NCI-H128 (cell line): ENCODE results near the gene ANKDD1A.

Source experiments
- DNase-seq: peaks from one replicate; lab custom pipeline; 2025; ENCODE audit not compliant: unreplicated experiment; lab: John Stamatoyannopoulos, UW

ANKDD1A gene

GRCh38 chr15:64921711-64922110, 10.0 kb downstream of the ANKDD1A start:
- no peak for DNase-seq

GRCh38 chr15:64923546-64923945, 11.8 kb downstream of the ANKDD1A start:
- DNase-seq = no peak

- no peak for DNase-seq
Observed at GRCh38 chr15:64925335-64926330, 13.9 kb downstream of the ANKDD1A start.

GRCh38 chr15:64926661-64927060, 15.0 kb downstream of the ANKDD1A start:
- no peak for DNase-seq

- no peak for DNase-seq
Observed at GRCh38 chr15:64928626-64929220, 17.0 kb downstream of the ANKDD1A start.

- no peak for DNase-seq
Observed at GRCh38 chr15:64930019-64930652, 18.4 kb downstream of the ANKDD1A start.

GRCh38 chr15:64930778-64931371, 19.2 kb downstream of the ANKDD1A start:
- no peak for DNase-seq

GRCh38 chr15:64931381-64931780, 19.7 kb downstream of the ANKDD1A start:
- DNase-seq = no peak

GRCh38 chr15:64934023-64934422, 22.3 kb downstream of the ANKDD1A start:
- DNase-seq = no peak

- no peak for DNase-seq
Observed at GRCh38 chr15:64938192-64938591, 26.5 kb downstream of the ANKDD1A start.

- DNase-seq = no peak
Observed at GRCh38 chr15:64942356-64942755, 30.7 kb downstream of the ANKDD1A start.

- DNase-seq = no peak
Observed at GRCh38 chr15:64943512-64944225, 32.0 kb downstream of the ANKDD1A start.

- DNase-seq = no peak
Observed at GRCh38 chr15:64944961-64945360, 33.3 kb downstream of the ANKDD1A start.

- DNase-seq = no peak
Observed at GRCh38 chr15:64947211-64947610, 35.5 kb downstream of the ANKDD1A start.

- DNase-seq = no peak
Observed at GRCh38 chr15:64948916-64949315, 37.2 kb downstream of the ANKDD1A start.

- no peak for DNase-seq
Observed at GRCh38 chr15:64949383-64950186, 37.9 kb downstream of the ANKDD1A start.

- DNase-seq = no peak
Observed at GRCh38 chr15:64950888-64951287, 39.2 kb downstream of the ANKDD1A start.

GRCh38 chr15:64951777-64952418, 40.2 kb downstream of the ANKDD1A start:
- DNase-seq = no peak

- no peak for DNase-seq
Observed at GRCh38 chr15:64954395-64954794, 42.7 kb downstream of the ANKDD1A start.
